ENCODE measurements around the gene CD99L2.
"Not testable (repeated sequence)": the region's sequence is repeated elsewhere in the genome, so short reads cannot be mapped to it uniquely, and the experiment has no call there.

The CD99L2 gene

DNA sequence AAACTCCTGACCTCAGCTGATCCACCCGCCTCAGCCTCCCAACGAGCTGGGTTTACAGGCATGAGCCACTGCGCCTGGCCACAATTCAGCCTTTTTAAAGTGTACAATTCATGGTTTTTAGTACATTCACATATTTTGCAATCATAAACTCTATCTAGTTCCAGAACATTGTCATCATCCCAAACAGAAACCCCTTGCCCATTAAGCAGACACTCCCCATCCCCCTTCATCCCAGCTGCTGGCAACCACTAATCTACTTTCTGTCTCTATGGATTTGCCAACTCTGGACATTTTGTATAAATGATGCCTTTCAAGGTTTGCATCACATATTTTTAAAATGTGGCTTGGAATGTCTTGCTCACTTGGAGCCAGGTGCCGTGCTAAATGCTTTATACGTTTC is 4.5 kb downstream of the CD99L2 start:
- DNase-seq = no peak

DNA sequence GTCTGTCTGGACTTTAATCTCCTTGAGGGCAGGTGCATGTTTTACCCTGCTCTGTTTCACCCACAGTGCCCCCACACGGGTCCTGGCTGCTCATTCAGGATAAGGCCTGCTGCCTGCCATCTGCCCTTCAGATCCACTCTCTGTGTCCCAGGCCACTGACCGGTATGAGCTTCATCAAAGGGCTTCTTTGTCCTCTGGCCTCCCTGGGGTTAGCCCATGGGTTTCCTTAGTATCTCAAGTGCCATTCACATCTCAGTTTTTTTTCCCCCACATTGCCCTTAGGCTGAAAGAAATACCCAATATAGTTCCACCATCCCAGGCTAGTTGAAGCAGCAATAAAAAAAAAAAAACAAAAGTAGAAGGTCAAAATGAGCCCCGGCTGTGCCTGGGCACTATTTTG is 9.3 kb downstream of the CD99L2 start:
- DNase-seq = no peak

DNA sequence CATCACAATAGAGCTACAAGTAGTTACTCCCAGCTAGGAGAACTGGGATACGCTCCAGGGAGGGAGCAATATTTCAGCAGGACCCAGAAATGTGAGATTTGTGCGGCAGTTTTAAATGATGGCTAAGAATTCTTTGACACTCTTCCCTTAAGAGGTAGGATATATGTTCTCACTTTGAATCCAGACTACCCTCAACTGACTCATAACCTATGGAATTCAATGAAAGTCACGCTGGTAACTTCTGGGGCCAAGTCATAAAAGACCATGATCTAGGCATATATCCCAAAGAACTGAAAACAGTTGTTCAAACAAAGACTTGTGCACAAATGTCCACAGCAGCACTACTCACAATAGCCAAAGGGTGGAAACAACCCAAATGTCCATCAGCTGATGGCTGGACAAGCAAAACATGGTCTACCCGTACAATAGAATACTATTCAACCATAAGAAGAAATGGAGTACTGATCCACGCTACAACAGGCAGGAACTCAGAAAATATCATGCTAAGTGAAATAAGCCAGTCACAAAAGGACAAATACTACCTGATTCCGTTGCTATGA is 10.5 kb downstream of the CD99L2 start:
- DNase-seq = no peak

DNA sequence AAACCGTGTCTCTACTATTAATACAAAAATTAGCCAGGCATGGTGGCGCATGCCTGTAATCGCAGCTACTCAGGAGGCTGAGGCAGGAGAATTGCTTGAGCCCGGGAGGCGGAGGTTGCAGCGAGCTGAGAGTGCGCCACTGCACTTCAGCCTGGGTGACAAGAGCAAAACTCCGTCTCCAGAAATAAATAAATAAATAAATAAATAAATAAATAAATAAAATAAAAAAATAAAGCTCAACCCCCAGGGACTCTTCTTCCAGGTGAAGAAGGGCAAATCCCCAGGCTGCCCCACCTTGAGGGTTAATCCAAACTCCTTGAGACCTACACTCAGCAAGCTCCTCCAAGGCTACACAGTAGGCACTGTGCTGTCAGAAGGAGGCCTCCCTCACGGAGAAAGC is 11.2 kb downstream of the CD99L2 start:
- DNase-seq = not testable (repeated sequence)

DNA sequence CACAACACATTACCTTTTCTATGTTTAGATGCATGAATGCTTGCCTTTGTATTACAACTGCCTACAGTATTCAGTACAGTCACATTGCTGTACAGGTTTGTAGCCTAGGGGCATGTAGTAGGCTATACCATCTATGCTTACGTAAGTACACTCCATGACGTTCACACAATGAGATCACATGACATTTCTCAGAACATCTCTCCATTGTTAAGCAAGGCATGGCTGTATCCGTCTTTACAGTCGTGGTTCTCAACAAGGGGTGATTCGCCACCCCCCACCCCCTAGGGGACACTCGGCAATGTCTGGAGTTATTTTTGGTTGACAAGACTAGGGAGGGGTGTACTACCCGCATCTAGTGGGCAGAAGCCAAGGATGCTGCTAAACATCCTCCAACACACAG is 12.1 kb downstream of the CD99L2 start:
- no peak for DNase-seq

DNA sequence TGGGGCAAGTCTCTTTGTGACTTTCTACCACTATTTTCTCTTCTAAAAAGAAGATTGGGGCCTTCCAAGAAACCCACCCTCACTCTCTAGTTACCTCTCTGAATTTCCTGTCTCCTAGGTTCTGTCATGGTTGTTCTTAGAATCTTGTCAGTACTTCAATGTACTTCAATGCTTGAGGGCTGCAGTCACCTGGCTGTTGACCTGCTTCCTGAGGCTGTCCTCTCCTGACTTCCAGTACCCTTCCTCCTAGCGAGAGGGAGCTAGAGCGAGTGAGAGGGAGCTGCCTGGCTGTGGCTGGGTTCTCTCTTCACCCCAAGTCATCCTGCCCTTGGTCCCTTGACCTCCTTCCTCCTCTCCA is 17.7 kb downstream of the CD99L2 start:
- no peak for DNase-seq

DNA sequence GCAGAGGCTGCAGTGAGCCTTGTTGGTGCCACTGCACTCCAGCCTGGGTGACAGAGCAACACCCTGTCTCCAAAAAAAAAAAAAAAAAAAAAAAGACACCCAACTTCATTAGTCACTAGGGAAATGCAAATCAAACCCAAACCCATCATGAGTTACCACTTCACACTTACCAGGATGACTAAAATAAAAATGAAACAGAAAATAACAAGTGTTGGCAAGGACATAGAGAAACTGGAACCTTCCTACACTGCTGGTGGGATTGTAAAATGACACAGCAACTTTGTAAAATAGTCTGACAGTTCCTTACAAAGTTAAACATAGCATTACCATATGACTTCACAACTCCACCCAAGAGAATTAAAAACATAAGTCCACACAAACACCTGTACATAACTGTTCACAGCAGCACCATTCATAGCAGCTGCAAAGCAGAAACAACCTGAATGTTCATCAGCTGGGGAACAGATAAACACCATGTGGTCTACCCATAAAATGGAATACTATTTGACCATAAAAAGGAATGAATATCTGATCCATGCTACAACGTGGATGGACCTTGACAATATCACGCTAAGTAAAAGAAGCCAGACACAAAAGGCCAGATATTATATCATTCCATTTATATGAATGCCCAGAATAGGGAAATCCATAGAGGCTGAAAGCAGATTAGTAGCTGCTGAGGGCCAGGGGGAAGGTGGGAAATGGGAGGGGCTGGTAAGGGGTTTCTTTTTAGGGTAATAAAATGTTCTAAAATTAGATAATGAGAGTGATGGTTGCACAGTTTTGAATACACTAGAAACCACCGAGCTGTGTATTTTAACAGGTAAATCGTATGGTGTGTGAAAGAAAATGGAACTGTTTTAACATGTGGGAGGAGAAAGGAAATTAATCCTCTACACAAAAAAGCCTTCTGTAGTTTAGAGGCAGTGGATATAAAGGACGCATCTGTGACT is 18.3 kb downstream of the CD99L2 start:
- no peak for DNase-seq

DNA sequence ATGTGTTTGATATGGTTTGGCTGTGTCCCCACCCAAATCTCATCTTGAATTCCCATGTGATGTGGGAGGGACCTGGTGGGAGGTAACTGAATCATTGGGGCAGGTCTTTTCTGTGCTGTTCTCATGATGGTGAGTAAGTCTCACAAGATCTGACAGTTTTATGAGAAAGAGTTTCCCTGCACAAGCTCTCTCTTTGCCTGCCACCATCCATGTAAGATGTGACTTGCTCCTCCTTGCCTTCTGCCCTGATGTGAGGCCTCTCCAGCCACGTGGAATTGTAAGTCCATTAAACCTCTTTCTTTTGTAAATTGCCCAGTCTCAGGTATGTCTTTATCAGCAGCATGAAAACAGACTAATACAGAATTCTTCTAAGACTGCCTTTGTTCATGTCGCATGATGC is 22.8 kb downstream of the CD99L2 start:
- DNase-seq = not testable (repeated sequence)

DNA sequence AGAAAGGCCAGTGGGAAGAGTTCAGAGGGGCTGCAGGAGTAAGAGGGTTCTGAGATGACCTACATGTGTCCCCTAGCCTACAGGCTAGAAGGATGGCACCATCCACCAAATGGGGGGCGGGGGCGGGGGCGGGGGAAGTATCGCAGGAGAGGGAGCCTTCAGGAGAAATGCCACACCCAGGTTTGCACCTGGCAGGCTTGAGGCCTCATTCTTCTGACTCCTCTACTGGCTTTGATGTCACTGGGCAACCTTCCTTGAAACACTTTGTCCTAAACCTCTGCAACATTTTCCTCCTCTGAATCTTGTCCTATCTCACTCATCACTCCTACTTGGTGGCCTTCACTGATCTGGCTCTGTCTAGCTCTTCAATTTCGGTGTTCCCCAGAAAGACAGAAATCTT is 24.0 kb downstream of the CD99L2 start:
- no peak for DNase-seq

DNA sequence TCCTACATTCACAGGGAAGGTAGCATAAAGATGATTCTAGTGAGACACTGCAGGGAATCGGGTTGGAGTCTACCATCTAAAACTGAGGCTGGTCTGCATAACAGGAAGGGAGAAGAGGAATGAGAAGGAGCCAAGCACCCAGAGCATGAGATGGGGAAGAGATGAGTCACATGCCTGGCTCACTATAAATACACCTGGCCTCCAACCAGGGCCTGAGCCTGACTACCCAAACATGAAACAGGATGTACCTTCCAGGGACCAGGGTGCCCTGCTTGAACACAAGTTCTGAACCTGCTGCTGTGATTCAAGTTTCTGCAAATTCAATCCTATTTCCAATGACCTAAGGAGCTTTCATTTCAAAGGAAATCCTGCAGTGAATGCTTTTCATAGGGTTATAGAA is 24.9 kb downstream of the CD99L2 start:
- no peak for DNase-seq

DNA sequence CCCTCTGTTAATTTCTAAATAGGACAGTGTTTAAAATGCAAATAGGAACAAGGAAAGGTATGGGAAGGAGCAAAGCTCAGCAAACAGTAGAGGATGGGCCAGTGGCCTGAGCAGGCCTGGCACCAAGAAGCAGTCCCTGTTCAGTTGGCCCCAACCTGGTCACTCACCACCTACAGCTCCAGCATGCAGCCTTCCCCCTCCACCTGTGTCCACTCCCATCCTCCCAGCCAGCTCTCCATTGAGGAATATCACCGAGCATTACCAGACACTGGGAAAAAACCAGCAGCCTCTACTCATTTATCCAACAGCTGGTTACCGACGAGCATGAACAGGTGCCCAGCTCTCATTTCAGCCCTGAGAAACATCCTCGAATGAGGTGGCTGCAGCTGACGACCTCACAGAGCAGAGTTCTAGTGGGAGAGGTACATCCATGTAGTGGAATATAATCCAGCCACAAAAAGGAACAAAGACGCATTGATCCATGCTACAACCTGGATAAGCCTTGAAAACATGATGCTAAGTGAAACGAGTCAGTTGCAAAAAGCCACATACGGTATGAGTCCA is 25.6 kb downstream of the CD99L2 start:
- peak in 1 of 3 experiments; percentile 34 for DNase-seq

DNA sequence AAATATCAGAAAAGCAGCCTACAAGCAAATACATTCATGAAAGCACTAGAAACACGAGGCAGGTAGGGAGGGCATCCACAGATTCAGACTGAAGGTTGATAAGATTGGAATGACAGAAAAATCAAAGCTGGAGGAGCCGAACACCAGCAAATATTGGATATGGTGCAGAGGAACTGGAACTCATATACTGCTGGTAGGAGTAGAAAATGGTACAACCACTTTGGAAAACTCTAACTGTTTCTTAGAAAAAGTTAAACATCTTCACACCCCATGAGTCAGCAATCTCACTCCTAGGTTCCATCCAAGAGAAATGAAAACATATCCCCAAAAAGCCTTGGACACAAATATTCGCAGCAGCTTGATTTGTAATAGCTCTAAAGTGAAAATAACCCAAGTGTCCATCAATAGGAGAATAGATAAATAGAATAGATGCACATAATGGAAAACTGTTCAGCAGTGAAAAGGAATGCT is 27.1 kb downstream of the CD99L2 start:
- DNase-seq = no peak

DNA sequence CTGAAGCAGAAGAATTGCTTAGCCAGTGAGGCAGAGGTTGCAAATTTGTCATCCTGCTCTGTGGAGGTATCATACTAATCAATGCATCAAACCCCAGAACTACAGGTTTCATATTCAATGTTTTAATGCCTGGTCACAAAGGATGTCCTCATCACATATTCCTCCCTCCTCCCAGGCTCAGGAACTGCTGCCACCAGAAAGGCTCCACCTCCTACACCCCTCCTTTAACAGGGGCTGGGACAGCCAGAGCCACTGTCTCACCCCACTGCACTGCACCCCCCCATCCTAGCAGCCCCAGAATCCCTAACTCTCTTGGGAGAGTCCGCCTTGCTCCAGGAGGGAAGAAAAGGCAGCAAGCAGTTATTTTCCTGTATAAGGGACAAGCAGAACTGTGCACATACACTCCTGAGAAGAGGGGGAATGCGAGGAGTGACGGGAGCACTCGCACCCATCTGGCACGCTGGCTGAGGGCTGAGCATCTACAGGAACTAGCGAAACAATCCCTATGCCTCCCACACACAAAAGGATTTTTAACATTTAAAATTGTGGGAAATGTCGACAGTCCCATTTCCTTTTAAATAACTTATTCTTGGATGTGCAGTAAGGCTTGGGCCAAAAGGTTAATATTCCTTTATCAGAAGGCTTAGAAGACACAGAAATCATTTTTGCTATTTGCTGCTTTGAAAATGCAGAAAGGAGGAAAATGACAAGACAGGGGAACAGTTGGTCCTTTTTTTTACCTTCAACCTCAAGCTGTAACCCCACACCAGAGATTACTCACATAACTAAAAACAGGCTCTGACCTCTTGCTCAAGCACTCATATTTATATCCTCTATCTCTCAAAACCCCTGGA is 27.8 kb downstream of the CD99L2 start:
- no peak for DNase-seq

DNA sequence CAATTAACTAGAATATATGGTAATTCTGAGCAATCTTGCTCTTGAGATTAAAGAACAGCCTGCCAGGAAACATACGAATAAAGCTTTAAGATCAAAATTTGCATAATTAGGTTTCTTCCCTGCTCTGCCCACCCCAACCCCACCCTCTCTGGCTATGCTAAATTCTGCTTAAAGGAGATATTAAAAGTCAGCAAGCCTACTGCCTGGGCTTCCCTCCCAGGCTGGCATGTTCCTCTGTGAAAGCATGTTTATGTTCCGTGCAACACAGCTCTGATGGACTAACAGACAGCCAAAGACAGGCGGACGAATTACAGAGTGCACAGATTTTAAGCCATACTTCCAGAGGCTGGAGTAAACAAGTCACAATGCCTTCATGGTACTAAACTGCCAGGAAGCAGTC is 28.4 kb downstream of the CD99L2 start:
- no peak for DNase-seq

DNA sequence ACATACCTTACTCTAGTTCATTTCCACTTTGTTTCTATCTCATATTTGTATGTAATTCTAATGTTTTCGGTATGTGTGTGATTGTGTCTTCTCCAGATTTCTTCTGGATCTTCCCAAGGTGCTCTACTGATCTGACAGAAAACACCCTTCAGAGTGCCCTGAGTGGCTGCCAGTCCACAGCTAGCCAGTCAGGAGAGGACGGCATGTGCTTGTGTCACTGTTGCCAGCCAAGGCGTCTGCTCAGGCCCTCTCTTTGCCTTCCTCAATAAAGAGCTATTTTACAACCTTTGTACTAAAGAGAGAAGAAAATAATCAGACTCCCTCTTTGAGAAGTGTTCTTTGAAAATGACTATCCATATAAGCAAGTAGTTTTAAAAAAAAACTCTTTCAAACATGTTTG is 29.0 kb downstream of the CD99L2 start:
- no peak for DNase-seq

DNA sequence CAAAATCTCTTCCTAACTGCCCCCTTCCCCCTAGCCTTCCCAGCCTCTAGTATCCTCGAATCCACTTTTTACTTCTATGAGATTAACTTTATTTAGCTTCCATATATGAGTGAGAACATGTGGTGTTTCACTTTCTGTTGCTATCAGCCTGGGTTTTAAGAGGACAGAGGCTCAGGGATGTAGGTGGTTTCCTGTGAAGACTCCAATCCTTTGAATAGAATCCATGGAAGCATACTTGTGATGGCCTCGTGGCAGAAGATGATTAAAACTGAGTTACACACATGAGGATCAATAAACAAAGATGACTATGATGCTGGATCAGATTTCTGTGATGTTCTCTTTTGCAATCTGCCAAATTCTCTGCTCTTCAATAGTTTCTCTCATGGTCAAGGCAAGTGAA is 29.8 kb downstream of the CD99L2 start:
- no peak for DNase-seq

DNA sequence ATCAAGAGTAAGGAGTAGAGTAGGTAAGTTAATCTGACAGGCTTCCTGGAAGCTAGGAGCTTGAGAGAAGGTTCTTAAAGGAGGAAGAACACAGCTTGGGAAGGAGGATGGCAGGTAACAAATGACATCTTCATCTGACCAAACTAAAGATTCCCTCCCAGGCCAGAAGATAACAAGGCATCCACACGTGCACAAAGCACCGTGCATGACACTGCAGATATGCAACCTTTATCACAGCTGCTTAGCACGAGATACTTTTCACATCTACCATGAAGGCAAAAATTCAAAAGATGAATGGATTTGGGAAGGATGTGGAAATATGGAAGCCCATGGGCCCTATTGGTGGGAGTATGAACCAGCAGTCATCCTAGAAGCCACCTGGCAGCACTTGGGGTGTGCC is 34.3 kb downstream of the CD99L2 start:
- DNase-seq = no peak

DNA sequence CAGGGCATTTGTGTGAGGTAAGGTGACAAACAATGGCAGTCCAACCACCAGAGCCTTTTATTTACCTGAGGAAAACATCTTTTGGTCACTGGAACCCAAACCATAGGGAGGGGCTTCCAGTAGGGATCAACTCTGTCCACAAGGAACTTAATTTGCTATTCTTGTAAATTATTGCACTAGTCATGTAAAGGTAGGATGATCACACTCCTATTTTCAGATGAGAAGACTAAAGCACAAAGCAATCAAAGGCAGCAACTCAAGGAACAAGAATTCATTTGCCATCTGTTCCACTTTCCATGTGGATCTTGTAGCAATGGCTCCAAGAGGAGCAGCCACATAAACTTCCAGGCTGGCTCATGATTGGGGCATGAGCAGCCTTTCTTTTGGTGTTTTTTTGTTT is 35.3 kb downstream of the CD99L2 start:
- DNase-seq = peak in 1 of 3 experiments; percentile 25

DNA sequence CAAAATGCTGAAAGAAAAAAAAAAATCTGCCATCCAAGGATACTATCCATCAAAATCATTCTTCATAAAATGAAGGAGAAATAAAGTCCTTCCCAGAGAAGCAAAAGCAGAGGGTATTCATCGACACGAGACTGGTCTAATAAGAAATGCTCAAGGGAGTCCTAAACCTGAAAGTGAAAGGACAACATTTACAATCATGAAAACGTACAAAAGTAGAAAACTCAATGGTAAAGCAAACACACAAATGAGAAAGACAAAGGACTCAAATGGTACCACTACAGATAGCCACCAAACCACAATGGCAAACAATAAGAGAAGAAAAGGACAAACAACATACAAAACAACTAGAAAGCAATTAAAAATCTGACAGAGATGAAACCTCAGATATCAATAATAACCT is 41.0 kb downstream of the CD99L2 start:
- DNase-seq = peak in 1 of 3 experiments; percentile 10

DNA sequence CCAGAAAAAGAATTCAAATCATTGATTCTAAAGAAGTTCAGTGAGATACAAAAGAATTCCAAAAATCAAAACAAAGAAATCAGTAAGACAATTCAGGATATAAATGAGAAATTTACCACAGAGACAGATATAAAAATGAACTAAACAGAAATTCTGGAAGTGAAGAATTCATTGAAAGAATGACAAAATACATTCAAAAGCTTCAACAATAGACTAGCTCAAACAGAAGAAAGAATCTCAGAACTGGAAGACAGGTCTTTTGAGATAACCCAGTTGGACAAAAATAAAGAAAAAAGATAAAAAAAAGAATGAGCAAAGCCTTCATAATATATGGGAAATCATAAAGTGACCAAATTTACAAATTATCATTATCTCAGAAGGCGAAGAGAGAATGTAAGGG is 41.7 kb downstream of the CD99L2 start:
- no peak for DNase-seq

DNA sequence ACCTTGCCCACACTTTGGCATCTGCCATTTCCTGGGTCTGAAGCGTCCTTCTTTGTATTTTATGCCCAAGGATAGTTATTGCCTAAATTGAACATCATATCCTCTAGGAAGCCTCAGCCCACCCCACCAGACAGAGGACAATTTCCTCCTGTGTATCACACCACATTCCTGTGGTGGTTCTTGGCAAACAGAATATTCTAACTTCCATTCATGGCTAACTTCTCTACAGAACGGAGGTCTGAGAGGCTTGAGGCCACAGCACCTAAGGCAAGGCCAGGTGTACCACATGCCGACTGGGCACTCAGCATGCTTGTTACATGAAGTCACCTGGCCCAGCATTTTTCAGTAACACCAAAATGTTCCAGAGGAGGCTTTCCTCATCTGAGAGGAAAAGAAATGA is 42.4 kb downstream of the CD99L2 start:
- DNase-seq = no peak

DNA sequence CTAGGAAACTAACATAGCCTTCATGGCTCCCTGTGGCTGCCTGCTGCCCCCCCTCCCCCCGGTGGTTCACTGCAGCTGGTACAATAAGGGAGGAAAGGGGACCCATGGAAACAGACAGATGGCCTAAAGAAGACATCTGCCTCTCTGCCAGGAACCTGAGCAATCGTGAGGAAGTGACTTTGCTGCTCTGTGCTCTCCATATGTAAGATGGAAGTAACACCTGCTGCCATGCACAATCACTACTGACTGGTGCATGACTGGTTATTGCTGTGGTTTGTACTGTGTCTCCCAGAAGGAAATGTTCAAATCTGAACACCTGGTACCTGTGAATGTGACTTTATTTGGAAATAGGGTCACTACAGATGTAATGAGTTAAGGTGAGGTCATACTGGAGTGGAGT is 43.6 kb downstream of the CD99L2 start:
- DNase-seq = peak in 1 of 3 experiments; percentile 14

Data from NCI-H1417 (cell line).